HCEC 1CT (cell line): Measurements from ENCODE around the gene SBF1.

ENCODE experiments used
- DNase-seq: peaks from one replicate; pipeline ENCODE4 v3.0.0-alpha.2; 2017

The SBF1 gene

DNA sequence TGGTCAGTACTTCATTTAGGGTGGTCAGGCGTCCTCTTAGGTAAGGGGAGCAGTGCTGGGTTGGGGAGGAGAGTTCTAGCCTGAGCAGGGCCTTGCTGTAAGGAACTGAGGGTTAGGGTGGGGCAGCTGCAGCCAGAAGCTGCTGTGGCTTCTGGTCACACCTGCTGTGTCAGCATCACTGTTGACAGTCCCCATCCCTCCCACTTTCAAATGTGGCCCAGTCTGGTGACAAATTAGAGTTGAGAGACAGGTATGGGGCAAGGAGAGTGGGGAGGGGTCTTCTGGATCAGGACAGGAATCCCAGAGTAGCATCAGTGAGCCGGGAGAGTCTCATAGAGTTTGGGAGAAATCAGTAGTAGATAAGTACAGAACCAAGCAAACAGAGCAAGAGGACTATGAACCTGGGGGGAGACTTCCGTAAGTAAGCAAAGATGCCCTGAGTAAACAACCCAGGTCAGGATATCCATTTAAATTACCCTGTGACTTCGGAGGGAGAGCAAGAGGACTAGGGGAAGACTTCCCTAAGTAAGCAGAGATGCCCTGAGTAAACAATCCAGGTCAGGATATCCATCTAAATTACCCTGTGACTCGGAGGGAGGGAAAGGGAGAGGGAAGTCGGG, 78.0 kb downstream of the SBF1 start:
- DNase-seq = no peak
